Endothelial cell of umbilical vein (primary cell): ENCODE measurements around the gene BPTF. TPM values are rescaled to one million over a fixed set of nuclear protein-coding genes. Genes with fewer than 3 reads are reported as not detected.

Experiments used
- BruUV-seq: library from RNA; stranded (reverse); fragments of 400-500 nt; replicated peaks from 2 replicates; lab custom pipeline; 2021; lab: Mats Ljungman, UMichigan
- CTCF ChIA-PET: fragments of 300-600, 350-600 bp; sonication (Branson Sonifier 250); formaldehyde crosslinking; loops from one replicate; lab custom pipeline; 2021; ENCODE audit warnings: antibody characterized with exemption, inconsistent platforms; lab: Charles Lee
- POLR2A ChIA-PET: fragments of 300-600, 350-600 bp; sonication (Branson Sonifier 250); formaldehyde crosslinking; loops from one replicate; lab custom pipeline; 2021; ENCODE audit warnings: antibody characterized with exemption, inconsistent platforms; lab: Charles Lee
- DNase-seq: peaks from one replicate; pipeline ENCODE4 v3.0.0-alpha.2; 2011; ENCODE audit warnings: low read depth, low spot score
- FAIRE-seq: peaks from 2 replicates; lab custom pipeline; 2011; peaks lifted over from hg19 to GRCh38; lab: Jason Lieb, UNC
- H2AFZ ChIP-seq: 2 replicates; pipeline ENCODE4 v1.6.0; 2012; ENCODE audit warnings: low read depth, low read length, control low read depth, inconsistent platforms
- H3K27ac ChIP-seq: 2 replicates; pipeline ENCODE4 v1.5.1; 2011; ENCODE audit warnings: low read depth, mild to moderate bottlenecking, control low read depth, low read length, moderate library complexity; ENCODE audit not compliant: insufficient read depth
- H3K27me3 ChIP-seq, 2 experiments: 2 replicates each; pipeline versions ENCODE4 v1.6.0 to v1.6.1; 2011; ENCODE audit warnings: low read length in 2 of 2, mixed read lengths in 1 of 2; ENCODE audit not compliant: control insufficient read depth in 2 of 2, insufficient read depth in 2 of 2
- H3K36me3 ChIP-seq, 2 experiments: 2 replicates in 1 of 2; 3 replicates in 1 of 2; pipeline ENCODE4 v1.5.1; 2011; ENCODE audit warnings: low read length in 2 of 2, mild to moderate bottlenecking in 1 of 2, moderate library complexity in 1 of 2; ENCODE audit not compliant: control insufficient read depth in 2 of 2, insufficient read depth in 2 of 2; ENCODE audit errors: extremely low read depth in 1 of 2
- H3K4me1 ChIP-seq: 3 replicates; pipeline ENCODE4 v1.5.1; 2011; ENCODE audit warnings: mild to moderate bottlenecking, low read length; ENCODE audit not compliant: control insufficient read depth, insufficient read depth; ENCODE audit errors: extremely low read depth
- H3K4me2 ChIP-seq: 2 replicates; pipeline ENCODE4 v1.6.1; 2011; ENCODE audit warnings: low read length, control low read depth, mixed read lengths; ENCODE audit not compliant: insufficient read depth
- H3K4me3 ChIP-seq, 3 experiments: fragments of 200-600 bp in 1 of 3; sonication (generic), shearing (Covaris generic) in 1 of 3; replicated peaks in 1 of 3; 2 replicates each; pipeline ENCODE4 v1.5.1; 2011 to 2016; ENCODE audit warnings: control low read depth in 3 of 3, low read length in 3 of 3, mild to moderate bottlenecking in 2 of 3, inconsistent platforms in 1 of 3, low read depth in 1 of 3, moderate library complexity in 1 of 3; ENCODE audit not compliant: insufficient read depth in 1 of 3
- H3K79me2 ChIP-seq: 2 replicates; pipeline ENCODE4 v1.6.0; 2012; ENCODE audit warnings: low read length, inconsistent platforms; ENCODE audit not compliant: control insufficient read depth, insufficient read depth
- H3K9ac ChIP-seq: replicated peaks from 2 replicates; pipeline ENCODE3; 2011; ENCODE audit warnings: low read length, control low read depth; ENCODE audit not compliant: insufficient read depth; ENCODE audit errors: extremely low read depth
- H3K9me1 ChIP-seq: replicated peaks from 3 replicates; pipeline ENCODE4 v1.6.0; 2011; ENCODE audit warnings: mild to moderate bottlenecking, low read length; ENCODE audit not compliant: control insufficient read depth, insufficient read depth; ENCODE audit errors: extremely low read depth
- H3K9me3 ChIP-seq: replicated peaks from 2 replicates; pipeline ENCODE4 v1.5.1; 2012; ENCODE audit warnings: low read length, inconsistent platforms; ENCODE audit not compliant: control insufficient read depth, insufficient read depth
- H4K20me1 ChIP-seq: replicated peaks from 2 replicates; pipeline ENCODE3; 2011; ENCODE audit warnings: mild to moderate bottlenecking, low read length; ENCODE audit not compliant: control insufficient read depth, insufficient read depth; ENCODE audit errors: extremely low read depth
- CTCF ChIP-seq, 2 donors: IDR thresholded peaks; 1 replicate in 1 of 2; 2 replicates in 1 of 2; pipeline ENCODE4 v1.5.1; 2011; ENCODE audit warnings: low read length in 2 of 2, mild to moderate bottlenecking in 2 of 2, moderate library complexity in 2 of 2, control low read depth in 1 of 2, inconsistent platforms in 1 of 2, low read depth in 1 of 2; ENCODE audit not compliant: insufficient read depth in 1 of 2; ENCODE audit errors: extremely low read depth in 1 of 2
- EZH2 ChIP-seq: IDR thresholded peaks from 2 replicates; pipeline ENCODE4 v1.6.1; 2012; ENCODE audit warnings: borderline replicate concordance, low read depth, mild to moderate bottlenecking, moderate library complexity, low read length, inconsistent platforms; ENCODE audit not compliant: severe bottlenecking
- FOS ChIP-seq: IDR thresholded peaks from 2 replicates; pipeline ENCODE4 v1.6.1; 2011; ENCODE audit warnings: mild to moderate bottlenecking, low read length, moderate library complexity, borderline replicate concordance; ENCODE audit not compliant: insufficient read depth
- GATA2 ChIP-seq: IDR thresholded peaks from 2 replicates; pipeline ENCODE4 v1.7.0; 2011; ENCODE audit warnings: low read depth, mild to moderate bottlenecking, moderate library complexity, mixed read lengths, low read length; ENCODE audit not compliant: insufficient read length, insufficient read depth
- JUN ChIP-seq: IDR thresholded peaks from 2 replicates; pipeline ENCODE4 v1.6.1; 2011; ENCODE audit warnings: borderline replicate concordance, low read depth; ENCODE audit not compliant: insufficient read length, insufficient read depth
- MYC ChIP-seq: IDR thresholded peaks from one replicate; pipeline ENCODE4 v1.6.1; 2011; ENCODE audit warnings: mild to moderate bottlenecking, low read depth, low read length
- POLR2A ChIP-seq: IDR thresholded peaks from 2 replicates; pipeline ENCODE4 v1.6.1; 2012; ENCODE audit warnings: low read depth, mild to moderate bottlenecking, control low read depth, low read length
- POLR2AphosphoS5 ChIP-seq: IDR thresholded peaks from 2 replicates; pipeline ENCODE4 v1.6.1; 2012; ENCODE audit warnings: low read depth, mild to moderate bottlenecking, control low read depth, low read length, moderate library complexity; ENCODE audit not compliant: insufficient read depth
- dilution Hi-C: fragments of 300-500 bp; cut with MboI; formaldehyde crosslinking; loops from one replicate; pipeline ENCODE4 v1.15.0; 2019; ENCODE audit warnings: low sequenced_read_pairs; ENCODE audit not compliant: extremely low pct_ligation_motif_present
- intact Hi-C: fragments of 100-400 bp; cut with micrococcal nuclease; formaldehyde crosslinking; loops from one replicate; pipeline ENCODE4 v1.10.0; 2022
- polyA plus RNA-seq, 4 experiments: library from polyadenylated mRNA; depleted of rRNA in 3 of 4; stranded (reverse) in 3 of 4; unstranded in 1 of 4; fragments of >200 nt; gene quantifications; 2 replicates each; pipeline versions ENCODE4 v1.2.1 to v1.2.3, GENCODE V29; 2011 to 2012; ENCODE audit warnings: missing spikeins in 1 of 4
- total RNA-seq: library from RNA; stranded (reverse); gene quantifications from 2 replicates; pipeline ENCODE4 v1.2.3, GENCODE V29; 2021
- TF ChIP-seq, protein P1 (sequence below): IDR thresholded peaks from 2 replicates; pipeline ENCODE4 v1.6.1; 2011; ENCODE audit not compliant: insufficient read depth, insufficient read length

BPTF gene
- total and polyA plus RNA-seq, 2 donors (not counting 3 experiments of a cell fraction or from before 2014, with no cell fraction given): 41.0 to 88.1 TPM

DNA sequence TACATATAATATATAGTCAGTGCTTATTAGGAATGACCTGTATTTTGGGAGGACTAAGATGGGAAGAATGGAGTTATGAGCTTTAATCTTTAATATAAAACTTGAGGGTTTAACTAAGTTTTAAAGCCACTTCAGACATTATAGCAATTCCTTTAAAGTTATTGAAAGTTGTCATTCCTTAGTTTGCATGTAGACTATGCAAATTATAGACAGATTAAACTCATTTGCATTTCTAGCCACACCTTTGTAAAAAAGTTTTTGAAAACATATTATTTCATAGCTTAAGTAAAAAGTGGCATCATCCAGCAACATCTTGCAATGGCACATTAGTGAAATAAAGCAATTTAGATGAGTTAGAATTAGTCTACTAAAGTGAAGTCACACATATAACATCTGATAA, 121.2 kb downstream of the BPTF start:
- Histone ChIP-seq H2AFZ (no peak overlapping the region), H3K79me2 (no peaks in the 10 kb centered on the region), H3K9me3 (no peaks in the 10 kb centered on the region), H4K20me1 (no peaks in the 10 kb centered on the region), H3K4me3 (no peak overlapping the region), H3K9me1 (no peaks in the 10 kb centered on the region), H3K4me2 (no peak overlapping the region), H3K9ac (no peak overlapping the region), H3K36me3 (peaks cover 14 to 31% of the 10 kb centered on the region in 2 experiments), H3K27ac (no peak overlapping the region), H3K4me1 (no peaks in the 10 kb centered on the region), H3K27me3 (no peaks in the 10 kb centered on the region)
- ChIA-PET CTCF (interaction anchor here (0.8 kb wide), 1 partner anchor 16 kb away, joined by 3 read pairs; no protein-coding TSS in a partner anchor), POLR2A (no interaction called here)
- DNase-seq (no peak), FAIRE-seq (no peak)
- dilution Hi-C loops: no loop called here
- no peak for TF ChIP-seq POLR2A
- BruUV-seq: no TSS peak
- intact Hi-C loops: no loop called here

DNA sequence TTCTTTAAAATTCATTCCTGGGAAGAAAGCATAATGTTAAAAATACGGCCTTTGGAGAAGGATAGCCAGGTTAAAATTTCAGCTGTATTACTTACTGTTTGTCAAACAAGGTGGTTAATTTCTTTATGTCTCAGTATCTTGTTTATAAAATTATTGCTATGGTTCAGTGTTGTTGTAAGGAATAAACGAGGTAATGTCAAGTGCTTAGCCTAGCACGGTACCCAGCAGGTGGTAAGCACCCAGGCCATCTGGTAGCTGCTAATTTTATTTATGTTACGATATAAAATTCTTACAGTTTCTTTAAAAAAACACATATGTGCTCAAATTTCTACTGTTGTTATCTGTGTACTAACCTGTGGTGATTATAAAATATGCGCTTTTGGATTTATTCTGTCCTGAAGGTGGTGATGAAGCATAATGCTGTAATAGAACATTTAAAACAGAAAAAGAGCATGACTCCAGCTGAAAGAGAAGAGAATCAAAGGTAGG, 122.1 kb downstream of the BPTF start:
- Histone ChIP-seq H3K9me3 (no peaks in the 10 kb centered on the region), H3K4me2 (no peak overlapping the region), H3K27ac (no peak overlapping the region), H3K9me1 (no peaks in the 10 kb centered on the region), H3K36me3 (peaks cover 12 to 33% of the 10 kb centered on the region in 2 experiments), H3K79me2 (no peaks in the 10 kb centered on the region), H3K27me3 (no peaks in the 10 kb centered on the region), H3K9ac (no peak overlapping the region), H3K4me1 (no peaks in the 10 kb centered on the region), H3K4me3 (no peak overlapping the region), H2AFZ (no peak overlapping the region), H4K20me1 (no peaks in the 10 kb centered on the region)
- FAIRE-seq: no peak
- dilution Hi-C loops (no loop called here), intact Hi-C loops (no loop called here)
- no peak for TF ChIP-seq POLR2AphosphoS5
- TF ChIP-seq JUN: no peak
- no peak for TF ChIP-seq FOS
- TF ChIP-seq, protein P1, sequence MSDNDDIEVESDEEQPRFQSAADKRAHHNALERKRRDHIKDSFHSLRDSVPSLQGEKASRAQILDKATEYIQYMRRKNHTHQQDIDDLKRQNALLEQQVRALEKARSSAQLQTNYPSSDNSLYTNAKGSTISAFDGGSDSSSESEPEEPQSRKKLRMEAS: no peak
- no peak for TF ChIP-seq POLR2A
- TF ChIP-seq MYC: no peak
- no peak for TF ChIP-seq GATA2
- TF ChIP-seq CTCF (IDR thresholded peaks at IDR 0.05; ENCODE audit: extremely low read depth in 1 of 2, insufficient read depth in 1 of 2, low read depth in 1 of 2, low read length in 2 of 2): no peak
- TF ChIP-seq EZH2: no peak
- BruUV-seq: no TSS peak
- ChIA-PET POLR2A (no interaction called here), CTCF (interaction anchor here (0.8 kb wide), 1 partner anchor 15 kb away, joined by 3 read pairs; no protein-coding TSS in a partner anchor)
- DNase-seq: no peak
